GM21526 (cell line): ENCODE data around the gene RAB20.
"Not testable (repeated sequence)": the region's sequence is repeated elsewhere in the genome, so short reads cannot be mapped to it uniquely, and the experiment has no call there.

ENCODE experiments used
- ATAC-seq: cut with Tn5 transposase; IDR thresholded peaks from one replicate; pipeline ENCODE4 v1.9.1; 2021; ENCODE audit warnings: moderate library complexity; ENCODE audit not compliant: unreplicated experiment, low FRiP score

The RAB20 gene

DNA sequence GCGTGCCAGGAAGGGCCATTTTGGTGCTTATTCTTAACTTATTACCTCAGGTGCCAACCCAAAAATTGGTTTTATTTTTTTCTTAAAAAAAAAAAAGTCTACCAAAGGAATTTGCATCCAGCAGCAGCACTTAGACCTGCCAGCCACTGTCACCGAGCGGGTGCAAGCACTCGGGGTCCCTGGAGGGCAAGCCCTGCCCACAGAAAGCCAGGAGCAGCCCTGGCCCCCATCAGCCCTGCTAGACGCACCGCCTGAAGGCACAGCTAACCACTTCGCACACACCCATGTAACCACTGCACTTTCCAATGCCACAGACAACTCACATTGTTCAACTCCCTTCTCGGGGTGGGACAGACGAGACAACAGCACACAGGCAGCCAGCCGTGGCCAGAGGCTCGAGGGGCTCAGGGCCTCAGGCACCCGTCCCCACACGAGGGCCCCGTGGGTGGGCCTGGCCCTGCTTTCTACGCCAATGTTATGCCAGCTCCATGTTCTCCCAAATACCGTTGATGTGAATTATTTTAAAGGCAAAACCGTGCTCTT, 49.3 kb downstream of the RAB20 start:
- ATAC-seq: no peak

GRCh38 chr13:110511509-110512181, 49.9 kb downstream of the RAB20 start:
- no peak for ATAC-seq

DNA sequence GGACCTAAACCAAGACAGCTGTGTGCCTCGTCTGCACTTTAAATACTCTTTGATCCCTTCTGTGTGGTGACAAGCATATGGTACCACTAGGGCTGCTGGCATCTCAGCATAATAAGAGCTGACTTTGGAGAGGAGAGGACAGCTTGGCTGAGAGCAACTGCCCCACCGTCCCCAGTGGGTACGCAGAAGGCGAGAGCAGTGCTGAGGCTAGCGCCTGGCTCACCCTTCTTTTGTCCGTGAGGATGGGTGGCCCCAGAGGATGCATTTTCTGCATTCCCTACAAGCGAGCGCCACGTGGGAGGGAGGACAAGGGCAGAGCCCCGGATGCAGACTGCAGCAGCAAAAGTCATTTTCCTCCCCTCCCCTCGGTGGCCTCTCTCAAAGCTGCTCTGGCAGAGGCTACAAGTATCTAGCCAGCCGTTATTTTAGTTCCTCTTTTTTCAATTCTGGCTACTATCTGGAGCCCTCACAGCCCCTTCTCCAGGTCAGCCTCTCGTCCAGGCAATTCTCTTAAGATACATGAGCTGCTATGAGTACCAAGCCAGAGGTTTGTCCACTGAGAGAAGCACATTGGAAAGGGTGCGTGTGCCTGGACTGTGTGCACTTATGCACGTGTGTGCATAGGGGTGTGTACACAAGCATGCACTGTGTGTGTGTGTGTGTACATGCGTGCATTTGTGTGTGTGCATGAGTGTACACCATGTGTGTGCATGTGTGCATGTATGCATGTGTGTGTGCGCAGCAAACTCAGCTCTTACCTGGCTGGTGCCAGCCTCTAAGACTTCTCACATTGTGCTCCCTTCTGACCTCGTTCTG, 51.3 kb downstream of the RAB20 start:
- peak; percentile 56 for ATAC-seq

- no peak for ATAC-seq
Measured at GRCh38 chr13:110509478-110509926, 52.0 kb downstream of the RAB20 start.

DNA sequence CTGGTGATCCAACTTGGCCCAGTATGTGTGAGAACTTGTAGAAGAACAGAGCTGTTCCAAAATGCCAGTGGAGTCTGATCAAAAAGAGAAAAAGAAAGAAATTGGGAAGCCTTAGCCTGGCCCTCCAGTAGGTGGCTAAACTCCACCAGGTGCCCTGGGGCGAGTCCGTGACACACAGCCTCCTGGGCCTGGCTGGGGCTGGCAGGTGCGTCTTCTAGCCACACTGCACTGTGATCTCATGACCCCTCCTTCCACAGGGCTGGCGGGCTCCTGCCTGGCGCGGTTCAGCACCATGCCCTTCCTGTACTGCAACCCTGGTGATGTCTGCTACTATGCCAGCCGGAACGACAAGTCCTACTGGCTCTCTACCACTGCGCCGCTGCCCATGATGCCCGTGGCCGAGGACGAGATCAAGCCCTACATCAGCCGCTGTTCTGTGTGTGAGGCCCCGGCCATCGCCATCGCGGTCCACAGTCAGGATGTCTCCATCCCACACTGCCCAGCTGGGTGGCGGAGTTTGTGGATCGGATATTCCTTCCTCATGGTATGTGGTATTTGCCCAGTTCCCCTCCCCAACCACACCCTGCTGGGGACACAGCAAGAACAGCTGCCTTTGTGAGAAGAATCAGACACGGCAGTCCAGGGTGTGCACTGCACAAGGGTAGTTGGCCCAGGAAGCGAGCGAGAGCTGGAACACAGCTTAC, 53.7 kb downstream of the RAB20 start:
- ATAC-seq: no peak

DNA sequence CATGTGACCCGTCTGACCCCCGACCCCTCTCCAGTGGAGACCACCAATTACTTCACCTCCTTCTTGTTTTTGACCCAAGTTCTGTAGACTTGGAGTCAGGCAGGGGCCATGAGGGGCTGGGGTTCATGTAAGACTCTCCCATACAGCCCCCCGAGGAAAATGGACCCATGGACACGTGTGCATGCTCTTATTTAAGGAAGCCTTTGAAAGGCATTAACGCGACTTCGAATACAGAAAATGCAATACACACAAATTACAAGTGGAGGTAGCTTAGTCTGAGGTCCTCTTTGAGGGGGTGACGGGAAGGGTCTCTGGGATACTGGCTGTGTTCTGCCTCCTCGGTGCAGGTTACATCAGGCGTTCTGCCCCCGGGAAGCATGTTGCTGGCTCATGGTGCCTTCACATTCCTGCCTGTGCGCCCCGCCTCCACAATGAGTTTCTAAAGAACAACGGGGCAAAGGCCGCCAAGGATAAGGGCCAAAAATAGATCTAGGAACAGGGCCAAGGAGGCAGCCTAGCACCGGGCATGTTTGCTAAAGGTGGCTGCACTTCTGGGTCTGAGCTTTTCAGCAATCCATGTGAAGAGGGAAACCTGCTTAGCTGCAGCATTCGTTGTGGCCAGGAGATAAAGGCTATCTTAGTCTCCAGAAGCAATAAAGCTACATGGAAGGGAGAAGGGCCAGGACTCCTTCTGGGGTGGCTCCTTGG, 54.5 kb downstream of the RAB20 start:
- no peak for ATAC-seq

DNA sequence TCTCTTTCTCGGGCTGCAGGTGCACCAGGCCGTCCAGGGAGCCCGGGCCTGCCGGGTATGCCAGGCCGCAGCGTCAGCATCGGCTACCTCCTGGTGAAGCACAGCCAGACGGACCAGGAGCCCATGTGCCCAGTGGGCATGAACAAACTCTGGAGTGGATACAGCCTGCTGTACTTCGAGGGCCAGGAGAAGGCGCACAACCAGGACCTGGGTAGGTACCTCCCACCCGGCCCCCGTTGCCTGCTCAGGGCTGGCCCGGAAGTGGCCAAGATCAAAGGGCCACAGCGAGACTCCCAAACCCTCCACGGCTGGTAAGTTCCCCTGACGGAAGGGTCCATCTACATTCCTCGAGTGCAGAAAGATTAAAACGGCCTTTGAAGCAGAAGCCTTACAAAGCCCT, 55.1 kb downstream of the RAB20 start:
- no peak for ATAC-seq

DNA sequence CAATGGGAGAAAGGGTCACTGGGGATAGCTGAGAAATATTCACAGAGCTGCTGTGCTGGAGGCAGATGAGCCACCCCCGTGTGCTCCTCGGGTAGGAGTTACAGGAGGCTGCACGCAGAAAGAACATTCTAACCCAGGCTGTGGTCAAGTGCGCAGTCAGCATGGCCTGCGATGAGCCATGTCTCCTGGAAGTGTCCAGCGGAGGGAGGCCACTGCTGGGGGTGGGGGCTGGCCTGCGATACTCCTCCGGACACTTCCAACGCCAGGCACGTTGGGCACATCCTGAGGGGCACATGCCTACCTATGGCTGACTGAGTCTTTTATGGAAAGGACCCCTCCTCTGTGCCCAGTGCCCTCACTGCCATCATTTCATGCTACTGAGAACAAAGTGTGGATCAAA, 55.9 kb downstream of the RAB20 start:
- ATAC-seq: no peak

- no peak for ATAC-seq
Measured at GRCh38 chr13:110503979-110504499, 57.5 kb downstream of the RAB20 start.

DNA sequence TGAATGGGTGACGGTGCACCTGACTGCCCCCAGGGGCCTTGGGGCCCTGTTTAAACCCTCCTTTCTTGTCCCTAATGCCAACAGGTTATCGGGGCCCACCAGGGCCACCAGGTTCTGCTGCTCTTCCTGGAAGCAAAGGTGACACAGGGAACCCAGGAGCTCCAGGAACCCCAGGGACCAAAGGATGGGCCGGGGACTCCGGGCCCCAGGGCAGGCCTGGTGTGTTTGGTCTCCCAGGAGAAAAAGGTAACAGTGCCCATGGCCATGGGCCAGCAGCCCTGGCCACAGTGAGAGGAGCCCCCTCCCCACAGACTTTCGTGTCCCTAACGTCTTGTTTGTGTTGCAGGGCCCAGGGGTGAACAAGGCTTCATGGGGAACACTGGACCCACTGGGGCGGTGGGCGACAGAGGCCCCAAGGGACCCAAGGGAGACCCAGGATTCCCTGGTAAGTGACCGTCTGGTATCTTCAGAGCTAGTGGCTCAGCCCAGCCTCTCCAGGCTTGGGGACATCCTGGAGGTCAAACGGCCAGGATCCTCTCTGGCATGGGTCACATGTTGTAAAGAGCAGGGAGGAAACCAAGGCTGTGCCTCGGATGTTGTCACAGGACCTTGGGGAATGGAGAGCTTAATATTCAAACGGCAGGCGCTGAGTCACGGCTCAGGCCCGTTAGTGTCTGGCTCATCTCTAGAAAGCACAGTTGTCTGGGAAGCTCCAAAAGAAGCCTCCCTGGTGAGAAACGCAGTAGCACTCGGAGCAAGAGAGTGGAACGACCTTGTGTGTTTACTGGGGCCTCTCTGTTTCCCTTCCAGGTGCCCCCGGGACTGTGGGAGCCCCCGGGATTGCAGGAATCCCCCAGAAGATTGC, 58.3 kb downstream of the RAB20 start:
- no peak for ATAC-seq

DNA sequence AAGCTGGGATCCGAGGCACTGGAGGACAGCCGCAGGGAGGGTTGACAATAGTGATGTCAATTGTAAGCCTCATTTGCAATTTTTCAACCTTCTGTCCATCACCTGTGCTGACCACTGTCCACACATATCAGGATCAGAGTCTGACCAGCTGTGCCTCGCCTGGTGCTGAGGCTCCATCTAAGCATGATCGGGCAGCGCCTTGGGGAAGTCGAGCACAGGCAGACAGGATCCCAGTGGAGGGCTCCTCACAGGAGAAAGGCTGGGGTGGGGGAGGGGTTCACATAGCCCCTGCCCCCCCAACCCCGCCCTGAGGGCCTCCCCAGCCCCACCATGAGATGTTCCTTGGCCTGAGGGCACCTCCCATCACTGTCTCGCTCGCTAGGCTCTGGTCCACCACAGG, 60.3 kb downstream of the RAB20 start:
- no peak for ATAC-seq

GRCh38 chr13:110500341-110500740, 61.2 kb downstream of the RAB20 start:
- ATAC-seq: no peak

DNA sequence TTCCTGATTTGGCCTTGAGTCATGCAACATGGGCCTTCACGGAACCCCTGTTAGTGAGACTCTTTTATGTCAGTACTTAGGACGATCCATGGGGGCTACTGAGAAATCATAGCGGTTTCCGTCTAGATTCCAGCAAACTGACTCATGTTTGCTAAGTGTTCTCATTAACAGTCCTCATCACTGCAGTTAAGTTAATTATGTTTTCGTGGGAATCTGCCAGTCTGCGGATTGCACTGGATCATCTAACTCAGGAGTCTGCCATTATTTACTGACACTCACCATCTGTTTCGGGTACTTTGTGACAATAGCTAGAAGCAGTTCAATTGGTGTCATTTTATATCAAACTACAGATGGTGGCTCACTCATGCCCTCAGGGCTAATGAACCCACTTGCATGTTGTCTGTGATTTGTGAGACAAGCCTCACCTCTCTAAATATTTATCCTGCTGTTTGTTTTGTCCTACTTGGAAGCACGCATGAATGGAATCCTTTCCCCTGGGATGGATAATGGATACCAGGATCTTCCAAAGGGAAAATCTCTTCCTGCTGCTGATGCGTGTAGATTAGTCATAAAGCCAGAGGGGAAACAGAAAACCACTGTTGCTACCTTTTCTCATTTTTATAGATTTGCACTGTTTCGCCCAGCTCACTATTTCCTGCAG, 61.8 kb downstream of the RAB20 start:
- ATAC-seq: no peak

DNA sequence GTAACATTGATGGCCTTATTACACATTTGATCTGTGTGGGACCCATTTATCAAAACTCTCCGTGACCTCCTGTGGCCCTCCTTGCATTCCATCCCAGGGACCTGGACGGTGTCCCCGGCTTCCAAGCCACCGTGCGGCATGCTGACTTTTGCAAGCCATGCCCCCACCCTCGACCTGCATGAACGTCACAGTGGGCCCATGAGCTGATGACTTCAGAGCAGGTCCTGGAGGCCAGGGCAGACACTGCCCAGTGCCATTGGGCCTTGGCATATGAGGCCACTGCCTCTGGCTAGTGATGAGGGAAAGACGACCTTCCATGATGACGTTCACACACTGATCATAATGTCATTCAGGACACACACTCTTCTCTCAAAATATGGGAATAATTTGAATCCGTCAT, 62.8 kb downstream of the RAB20 start:
- ATAC-seq: no peak

GRCh38 chr13:110498327-110498726, 63.2 kb downstream of the RAB20 start:
- no peak for ATAC-seq

- not testable (repeated sequence) for ATAC-seq
Measured at GRCh38 chr13:110497896-110498295, 63.6 kb downstream of the RAB20 start.

DNA sequence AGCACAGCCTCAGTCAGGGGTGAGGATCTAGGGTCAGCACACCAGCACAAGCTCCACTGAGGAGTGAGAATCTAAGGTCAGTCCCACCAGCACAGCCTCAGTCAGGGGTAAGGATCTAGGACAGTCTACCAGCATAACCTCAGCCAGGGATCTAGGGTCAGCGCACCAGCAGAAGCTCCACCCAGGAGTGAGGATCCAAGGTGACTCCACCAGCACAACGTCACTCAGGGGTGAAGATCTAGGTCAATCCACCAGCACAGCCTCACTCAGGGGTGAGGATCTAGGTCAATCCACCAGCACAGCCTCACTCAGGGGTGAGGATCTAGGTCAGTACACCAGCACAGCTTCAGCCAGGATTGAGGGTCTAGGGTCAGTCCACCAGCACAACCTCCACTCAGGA, 64.5 kb downstream of the RAB20 start:
- ATAC-seq: no peak

- ATAC-seq: no peak
Measured at GRCh38 chr13:110496281-110496680, 65.2 kb downstream of the RAB20 start.

DNA sequence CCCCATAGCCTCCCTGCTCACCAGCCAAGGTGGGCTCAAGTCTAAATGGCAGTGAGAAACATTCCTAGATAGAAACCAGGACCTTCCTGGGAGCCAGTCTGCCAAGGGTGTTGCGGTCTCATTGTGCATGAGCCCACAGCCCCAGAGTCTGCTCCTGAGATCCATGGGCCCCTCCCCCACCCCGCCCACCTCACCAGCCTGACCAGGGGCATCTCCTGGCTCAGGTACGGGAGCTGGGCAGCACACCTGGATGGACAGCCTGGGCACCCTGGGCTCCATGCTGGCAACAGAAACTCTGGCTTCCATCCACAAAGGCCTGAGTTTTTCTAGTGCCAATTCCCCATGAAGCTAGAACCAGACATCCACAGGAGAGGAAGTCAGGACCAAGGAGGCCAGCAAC, 65.6 kb downstream of the RAB20 start:
- no peak for ATAC-seq
